HCT116 (cell line): ENCODE data around the gene POMT2. TPM values are rescaled to one million over a fixed set of nuclear protein-coding genes. Genes with fewer than 3 reads are reported as not detected.

Experiments
- ATAC-seq: fragments of 200-7000 bp; cut with Tn5 transposase; 2 replicates; pipeline ENCODE4 v1.9.1; 2020; ENCODE audit warnings: mild to moderate bottlenecking, moderate library complexity
- BruUV-seq: library from RNA; stranded (reverse); fragments of 400-500 nt; replicated peaks from 2 replicates; lab custom pipeline; 2021; lab: Mats Ljungman, UMichigan
- CTCF ChIA-PET: fragments of 300-600 bp; sonication (Branson Sonifier 250); formaldehyde crosslinking; loops from one replicate; lab custom pipeline; 2021; ENCODE audit warnings: antibody characterized with exemption; lab: Charles Lee
- POLR2A ChIA-PET: fragments of 300-600, 350-600 bp; sonication (Branson Sonifier 250); formaldehyde crosslinking; loops from one replicate; lab custom pipeline; 2021; ENCODE audit warnings: antibody characterized with exemption; lab: Charles Lee
- RAD21 ChIA-PET, 2 experiments: fragments of 300-600 bp; sonication (Branson Sonifier 250); formaldehyde crosslinking; loops; one replicate each; lab custom pipeline; 2023; ENCODE audit warnings: low total read pairs in 2 of 2; ENCODE audit not compliant: uncharacterized antibody in 2 of 2, unreplicated experiment in 2 of 2, low non-redundant PET in 1 of 2; lab: Charles Lee
- DNase-seq: peaks from one replicate; pipeline ENCODE4 v3.0.0-alpha.2; 2010; ENCODE audit warnings: low read depth, low spot score
- H2AFZ ChIP-seq: fragments of 200-600 bp; shearing (Covaris generic), sonication (generic); 2 replicates; pipeline ENCODE4 v1.6.1; 2017; ENCODE audit warnings: low read depth, mixed run types, mixed read lengths, antibody characterized with exemption, low read length; ENCODE audit not compliant: poor library complexity, severe bottlenecking
- H3K27ac ChIP-seq: 2 replicates; pipeline ENCODE4 v1.5.1; 2012; ENCODE audit warnings: low read depth, low read length
- H3K27me3 ChIP-seq: fragments of 200-600 bp; sonication (generic); 2 replicates; pipeline ENCODE4 v1.6.1; 2016; ENCODE audit warnings: mixed run types, low read length, mixed read lengths; ENCODE audit not compliant: insufficient read depth
- H3K36me3 ChIP-seq, 2 experiments: fragments of 200-500 bp in 1 of 2; fragments of 200-600 bp in 1 of 2; sonication (Bioruptor generic) in 1 of 2; sonication (generic) in 1 of 2; 2 replicates each; pipeline versions ENCODE4 v1.5.1 to v1.6.1; 2014 to 2016; ENCODE audit warnings: low read length in 2 of 2, inconsistent platforms in 1 of 2, mixed read lengths in 1 of 2, mixed run types in 1 of 2; ENCODE audit not compliant: insufficient read depth in 2 of 2, control insufficient read depth in 1 of 2
- H3K4me1 ChIP-seq, 2 experiments: fragments of 200-600 bp in 1 of 2; sonication (generic) in 1 of 2; 2 replicates each; pipeline versions ENCODE4 v1.5.1 to v1.6.1; 2012 to 2017; ENCODE audit warnings: low read length in 2 of 2, inconsistent platforms in 1 of 2, mild to moderate bottlenecking in 1 of 2, mixed read lengths in 1 of 2, mixed run types in 1 of 2, moderate library complexity in 1 of 2; ENCODE audit not compliant: insufficient read depth in 2 of 2, control insufficient read depth in 1 of 2
- H3K4me2 ChIP-seq: fragments of 200-600 bp; sonication (generic); 2 replicates; pipeline ENCODE4 v1.6.1; 2017; ENCODE audit warnings: mixed run types, low read length, mixed read lengths
- H3K4me3 ChIP-seq, 2 experiments: fragments of 200-600 bp in 1 of 2; sonication (generic) in 1 of 2; replicated peaks in 1 of 2; 2 replicates each; pipeline ENCODE4 v1.5.1; 2011 to 2016; ENCODE audit warnings: low read length in 2 of 2, control low read depth in 1 of 2, low read depth in 1 of 2, mild to moderate bottlenecking in 1 of 2, mixed read lengths in 1 of 2, mixed run types in 1 of 2
- H3K79me2 ChIP-seq: fragments of 200-600 bp; sonication (generic); 2 replicates; pipeline ENCODE4 v1.6.1; 2017; ENCODE audit warnings: mild to moderate bottlenecking, mixed run types, low read length, moderate library complexity, mixed read lengths; ENCODE audit not compliant: insufficient read depth
- H3K9ac ChIP-seq: fragments of 200-600 bp; sonication (generic); 2 replicates; pipeline ENCODE4 v1.6.1; 2016; ENCODE audit warnings: low read length, mixed read lengths
- H3K9me2 ChIP-seq: fragments of 200-600 bp; sonication (generic), shearing (Covaris generic); 2 replicates; pipeline ENCODE4 v1.6.1; 2017; ENCODE audit warnings: mixed run types, mild to moderate bottlenecking, moderate library complexity; ENCODE audit not compliant: insufficient read depth
- H3K9me3 ChIP-seq, 2 experiments: fragments of 200-500 bp in 1 of 2; fragments of 200-600 bp in 1 of 2; sonication (Bioruptor generic) in 1 of 2; sonication (generic) in 1 of 2; 2 replicates each; pipeline ENCODE4 v1.6.1; 2014 to 2017; ENCODE audit warnings: low read length in 2 of 2, mixed read lengths in 2 of 2, inconsistent platforms in 1 of 2, low read depth in 1 of 2, mild to moderate bottlenecking in 1 of 2, mixed run types in 1 of 2, moderate library complexity in 1 of 2; ENCODE audit not compliant: control insufficient read depth in 1 of 2, insufficient read depth in 1 of 2
- H4K20me1 ChIP-seq: fragments of 200-600 bp; sonication (generic), shearing (Covaris generic); 2 replicates; pipeline ENCODE4 v1.6.1; 2017; ENCODE audit warnings: mixed run types, mild to moderate bottlenecking, moderate library complexity; ENCODE audit not compliant: insufficient read depth
- ATF3 ChIP-seq: IDR thresholded peaks from 2 replicates; pipeline ENCODE4 v1.6.1; 2012
- CEBPB ChIP-seq: IDR thresholded peaks from 2 replicates; pipeline ENCODE4 v1.6.1; 2012; ENCODE audit warnings: low read depth
- CTCF ChIP-seq, 3 experiments: fragments of 200-600 bp in 1 of 3; sonication (generic) in 1 of 3; IDR thresholded peaks in 2 of 3; conservative IDR thresholded peaks in 1 of 3; 2 replicates each; pipeline ENCODE4 v1.5.1; 2012 to 2017; ENCODE audit warnings: low read depth in 2 of 3, low read length in 2 of 3, antibody characterized with exemption in 1 of 3, borderline replicate concordance in 1 of 3, control low read depth in 1 of 3, mild to moderate bottlenecking in 1 of 3, mixed read lengths in 1 of 3, mixed run types in 1 of 3, moderate library complexity in 1 of 3; ENCODE audit not compliant: insufficient read depth in 1 of 3
- EGR1 ChIP-seq: IDR thresholded peaks from 2 replicates; pipeline ENCODE4 v1.6.1; 2012; ENCODE audit warnings: low read depth
- ELF1 ChIP-seq: IDR thresholded peaks from 2 replicates; pipeline ENCODE4 v1.6.1; 2012; ENCODE audit warnings: low read depth, borderline replicate concordance
- EZH2 ChIP-seq: fragments of 200-600 bp; sonication (generic); IDR thresholded peaks from 2 replicates; pipeline ENCODE4 v1.6.1; 2017; ENCODE audit warnings: antibody characterized with exemption, mixed run types
- EZH2phosphoT487 ChIP-seq: fragments of 200-600 bp; IDR thresholded peaks from 2 replicates; pipeline ENCODE4 v1.6.1; 2018; ENCODE audit warnings: antibody characterized with exemption, borderline replicate concordance
- FOSL1 ChIP-seq: IDR thresholded peaks from 2 replicates; pipeline ENCODE4 v1.6.1; 2012; ENCODE audit warnings: low read depth
- JUND ChIP-seq: IDR thresholded peaks from 2 replicates; pipeline ENCODE4 v1.6.1; 2012
- MAX ChIP-seq: IDR thresholded peaks from 2 replicates; pipeline ENCODE4 v1.6.1; 2012
- POLR2AphosphoS5 ChIP-seq: IDR thresholded peaks from 2 replicates; pipeline ENCODE4 v1.6.1; 2011; ENCODE audit warnings: mild to moderate bottlenecking, low read depth, low read length, moderate library complexity
- RAD21 ChIP-seq: IDR thresholded peaks from 2 replicates; pipeline ENCODE4 v1.6.1; 2012; ENCODE audit warnings: low read depth, mild to moderate bottlenecking
- SIN3A ChIP-seq: IDR thresholded peaks from 2 replicates; pipeline ENCODE4 v1.6.1; 2012; ENCODE audit warnings: low read depth
- SP1 ChIP-seq: IDR thresholded peaks from 2 replicates; pipeline ENCODE4 v1.6.1; 2012; ENCODE audit warnings: low read depth
- SRF ChIP-seq: IDR thresholded peaks from 2 replicates; pipeline ENCODE4 v1.6.1; 2012; ENCODE audit warnings: low read depth
- TCF7L2 ChIP-seq: IDR thresholded peaks from 2 replicates; pipeline ENCODE4 v1.7.0; 2011; ENCODE audit warnings: borderline replicate concordance, inconsistent platforms; ENCODE audit not compliant: insufficient read depth, insufficient read length; ENCODE audit errors: extremely low read depth
- YY1 ChIP-seq: IDR thresholded peaks from 2 replicates; pipeline ENCODE4 v1.6.1; 2011; ENCODE audit warnings: low read length, low read depth, moderate library complexity, mild to moderate bottlenecking; ENCODE audit not compliant: insufficient replicate concordance; ENCODE audit errors: extremely low read depth
- ZBTB33 ChIP-seq: IDR thresholded peaks from 2 replicates; pipeline ENCODE4 v1.6.1; 2011; ENCODE audit warnings: mild to moderate bottlenecking, low read length, moderate library complexity; ENCODE audit not compliant: insufficient replicate concordance; ENCODE audit errors: extremely low read depth
- ZFX ChIP-seq: fragments of 450-650 bp; IDR thresholded peaks from 2 replicates; pipeline ENCODE4 v1.6.1; 2017
- ZNF274 ChIP-seq: fragments of 200-500 bp; sonication (Bioruptor generic); IDR thresholded peaks from 2 replicates; pipeline ENCODE4 v1.6.1; 2014; ENCODE audit warnings: mild to moderate bottlenecking, low read depth, low read length, inconsistent platforms
- intact Hi-C: fragments of 100-400 bp; cut with micrococcal nuclease; formaldehyde crosslinking; loops from 2 replicates; pipeline ENCODE4 v1.10.0; 2022
- total RNA-seq: library from RNA; stranded (reverse); gene quantifications from one replicate; pipeline ENCODE4 v1.2.1, GENCODE V29; 2021; ENCODE audit not compliant: unreplicated experiment

The POMT2 gene
- total RNA-seq, 1 experiment from 2014 or later = 30.2 TPM

- RAD21 ChIA-PET = no interaction called here
- Histone ChIP-seq H3K4me2 (no peak overlapping the region), H3K27ac (no peak overlapping the region), H3K4me3 (no peak overlapping the region), H3K9me2 (no peaks in the 10 kb centered on the region), H2AFZ (no peak overlapping the region), H3K9ac (no peak overlapping the region), H3K79me2 (peaks cover 16% of the 10 kb centered on the region), H3K36me3 (no peaks in the 10 kb centered on the region), H3K9me3 (no peaks in the 10 kb centered on the region), H4K20me1 (no peaks in the 10 kb centered on the region), H3K27me3 (no peaks in the 10 kb centered on the region), H3K4me1 (peaks cover 8 to 20% of the 10 kb centered on the region in 2 experiments; a peak in 3 of 4 replicates)
- ATAC-seq = no peak
- POLR2A ChIA-PET = no interaction called here
- TF ChIP-seq SRF (no peak), JUND (no peak), SIN3A (no peak), EZH2phosphoT487 (no peak), FOSL1 (no peak), ZNF274 (no peak), POLR2AphosphoS5 (no peak), SP1 (no peak), ELF1 (no peak), YY1 (no peak), CEBPB (no peak), ATF3 (no peak), TCF7L2 (no peak), EZH2 (no peak), EGR1 (no peak), CTCF (IDR thresholded peaks at IDR 0.05 in 2 of 3, conservative IDR thresholded peaks at IDR 0.05 in 1 of 3; ENCODE audit: borderline replicate concordance in 1 of 3, insufficient read depth in 1 of 3, low read depth in 2 of 3, low read length in 2 of 3) (no peak), RAD21 (no peak), MAX (no peak), ZBTB33 (no peak), ZFX (no peak)
- intact Hi-C loops = loop anchor here (5.0 kb wide), 1 partner anchor 134 kb away; the partner anchor contains the start of genes AHSA1 and VIPAS39
- no TSS peak for BruUV-seq
- CTCF ChIA-PET = no interaction called here
- no peak for DNase-seq
Measured at GRCh38 chr14:77323571-77323970, 2.9 kb upstream of the POMT2 start.
